WTC11 (cell line): ENCODE measurements around the gene BCAS3. TPM values are rescaled to one million over a fixed set of nuclear protein-coding genes. Genes with fewer than 3 reads are reported as not detected.

Experiments used
- ATAC-seq: fragments of 200-7000 bp; cut with Tn5 transposase; 2 replicates; pipeline ENCODE4 v1.10.0; 2021; ENCODE audit warnings: mild to moderate bottlenecking, moderate library complexity
- CTCF ChIA-PET: fragments of 300-600 bp; sonication (Branson Sonifier 250); formaldehyde crosslinking; loops from one replicate; lab custom pipeline; 2021; ENCODE audit warnings: antibody characterized with exemption; lab: Charles Lee
- POLR2A ChIA-PET: fragments of 350-600 bp; sonication (Branson Sonifier 250); formaldehyde crosslinking; loops from one replicate; lab custom pipeline; 2021; ENCODE audit warnings: antibody characterized with exemption; lab: Charles Lee
- DNase-seq: peaks from one replicate; pipeline ENCODE4 v3.0.0; 2021; ENCODE audit warnings: low spot score
- H3K27ac Mint-ChIP-seq: 2 replicates; pipeline ENCODE4 v1.8.0; 2021; ENCODE audit warnings: mixed read lengths
- H3K27me3 Mint-ChIP-seq: 2 replicates; pipeline ENCODE4 v1.8.0; 2021; ENCODE audit warnings: low read depth, mild to moderate bottlenecking, moderate library complexity, mixed read lengths
- H3K36me3 Mint-ChIP-seq: 2 replicates; pipeline ENCODE4 v1.8.0; 2021; ENCODE audit warnings: mixed read lengths
- H3K4me1 Mint-ChIP-seq: 2 replicates; pipeline ENCODE4 v1.8.0; 2022; ENCODE audit warnings: mixed read lengths
- H3K4me3 Mint-ChIP-seq: 2 replicates; pipeline ENCODE4 v1.8.0; 2021; ENCODE audit warnings: mild to moderate bottlenecking, moderate library complexity, mixed read lengths
- H3K9me3 Mint-ChIP-seq: 2 replicates; pipeline ENCODE4 v1.8.0; 2021; ENCODE audit warnings: mixed read lengths
- CTCF ChIP-seq: fragments of 200-600 bp; IDR thresholded peaks from 2 replicates; pipeline ENCODE4 v1.8.0; 2022; ENCODE audit warnings: antibody characterized with exemption
- E2F1 ChIP-seq: sonication (generic); formaldehyde crosslinking; IDR thresholded peaks from 2 replicates; pipeline ENCODE4 v1.8.0; 2022; ENCODE audit warnings: mild to moderate bottlenecking, missing genetic modification reagents
- E2F5 ChIP-seq: sonication (generic); formaldehyde crosslinking; IDR thresholded peaks from 2 replicates; pipeline ENCODE4 v1.8.1; 2022; ENCODE audit warnings: mild to moderate bottlenecking, moderate library complexity, missing genetic modification reagents
- ERG ChIP-seq: fragments of 250-450 bp; sonication (Bioruptor Pico); IDR thresholded peaks from 2 replicates; pipeline ENCODE4 v1.8.0; 2021; ENCODE audit warnings: mild to moderate bottlenecking
- ESRRA ChIP-seq: sonication (generic); formaldehyde crosslinking; IDR thresholded peaks from 2 replicates; pipeline ENCODE4 v1.8.1; 2022; ENCODE audit warnings: mild to moderate bottlenecking, missing genetic modification reagents, borderline replicate concordance
- FOXP1 ChIP-seq: sonication (generic); formaldehyde crosslinking; IDR thresholded peaks from 2 replicates; pipeline ENCODE4 v1.8.0; 2022; ENCODE audit warnings: missing genetic modification reagents, mild to moderate bottlenecking, moderate library complexity, borderline replicate concordance
- GRHL2 ChIP-seq: fragments of 250-450 bp; sonication (Bioruptor Pico); IDR thresholded peaks from 2 replicates; pipeline ENCODE4 v1.8.0; 2022; ENCODE audit warnings: mild to moderate bottlenecking, moderate library complexity; ENCODE audit not compliant: insufficient replicate concordance, severe bottlenecking
- JAZF1 ChIP-seq: fragments of 250-450 bp; sonication (Bioruptor Pico); IDR thresholded peaks from 2 replicates; pipeline ENCODE4 v1.9.0; 2021; ENCODE audit warnings: moderate library complexity, mild to moderate bottlenecking, inconsistent platforms
- KAT7 ChIP-seq: sonication (generic); formaldehyde crosslinking; IDR thresholded peaks from 2 replicates; pipeline ENCODE4 v1.8.1; 2023; ENCODE audit warnings: missing genetic modification reagents, mild to moderate bottlenecking, borderline replicate concordance
- MAX ChIP-seq: sonication (generic); formaldehyde crosslinking; IDR thresholded peaks from 2 replicates; pipeline ENCODE4 v1.8.0; 2022; ENCODE audit warnings: mild to moderate bottlenecking, missing genetic modification reagents
- MXD4 ChIP-seq: fragments of 250-450 bp; sonication (Bioruptor Pico); IDR thresholded peaks from 2 replicates; pipeline ENCODE4 v1.8.0; 2021; ENCODE audit warnings: mild to moderate bottlenecking, moderate library complexity, borderline replicate concordance
- OVOL2 ChIP-seq: fragments of 250-450 bp; sonication (Bioruptor Pico); IDR thresholded peaks from 2 replicates; pipeline ENCODE4 v1.9.0; 2021; ENCODE audit warnings: mild to moderate bottlenecking, borderline replicate concordance
- PRDM15 ChIP-seq: sonication (generic); formaldehyde crosslinking; IDR thresholded peaks from 2 replicates; pipeline ENCODE4 v1.8.0; 2022; ENCODE audit warnings: missing genetic modification reagents
- SOX15 ChIP-seq: fragments of 250-450 bp; sonication (Bioruptor Pico); IDR thresholded peaks from 2 replicates; pipeline ENCODE4 v1.9.0; 2021; ENCODE audit warnings: mild to moderate bottlenecking
- STAT6 ChIP-seq: sonication (generic); formaldehyde crosslinking; conservative IDR thresholded peaks from 2 replicates; pipeline ENCODE4 v1.8.1; 2023; ENCODE audit warnings: mild to moderate bottlenecking, low read depth, missing genetic modification reagents, moderate library complexity
- USF1 ChIP-seq: sonication (generic); formaldehyde crosslinking; IDR thresholded peaks from 2 replicates; pipeline ENCODE4 v1.8.0; 2022; ENCODE audit warnings: mild to moderate bottlenecking, missing genetic modification reagents
- ZNF121 ChIP-seq: sonication (generic); formaldehyde crosslinking; IDR thresholded peaks from 2 replicates; pipeline ENCODE4 v1.8.0; 2023; ENCODE audit warnings: missing genetic modification reagents
- ZNF425 ChIP-seq: fragments of 250-450 bp; sonication (Bioruptor Pico); conservative IDR thresholded peaks from 2 replicates; pipeline ENCODE4 v1.9.0; 2021; ENCODE audit warnings: mild to moderate bottlenecking
- total RNA-seq: library from RNA; stranded (reverse); gene quantifications from 3 replicates; pipeline ENCODE4 v1.2.3, GENCODE V29; 2021

Gene BCAS3
- total RNA-seq, 1 experiment from 2014 or later, result 15.5 TPM

- Mint-ChIP-seq H3K9me3 (0 out of 2 replicates have a peak, but pooled peaks cover under 1% of the 10 kb centered on the region), H3K4me3 (no peak overlapping the region), H3K36me3 (no peaks in the 10 kb centered on the region), H3K27me3 (no peaks in the 10 kb centered on the region), H3K27ac (0 out of 2 replicates have a peak overlapping the region, but pooled peaks have one; percentile 14), H3K4me1 (peaks cover 9% of the 10 kb centered on the region)
- TF ChIP-seq PRDM15 (no peak), E2F5 (no peak), USF1 (CRISPR knock-in tag) (no peak), OVOL2 (CRISPR knock-in tag) (no peak)
- ATAC-seq (no peak), DNase-seq (no peak)
- POLR2A ChIA-PET, result interaction anchor here (0.5 kb wide), 1 partner anchor 216 kb away, joined by 3 read pairs; no protein-coding TSS in a partner anchor
- CTCF ChIA-PET, result no interaction called here
Observed at GRCh38 chr17:61179380-61179806, 501.7 kb downstream of the BCAS3 start.

GRCh38 chr17:61183793-61184192 lies 506.1 kb downstream of the BCAS3 start:
- CTCF ChIA-PET, result no interaction called here
- H3K4me1 Mint-ChIP-seq, result peaks cover 20% of the 10 kb centered on the region
- H3K27me3 Mint-ChIP-seq, result no peaks in the 10 kb centered on the region
- POLR2A ChIA-PET, result no interaction called here
- H3K36me3 Mint-ChIP-seq, result no peaks in the 10 kb centered on the region
- no peaks in the 10 kb centered on the region for H3K9me3 Mint-ChIP-seq
- DNase-seq, result no peak
- no peak for ATAC-seq
- no peak overlapping the region for H3K27ac Mint-ChIP-seq
- no peak overlapping the region for H3K4me3 Mint-ChIP-seq
- TF ChIP-seq KAT7 (CRISPR knock-in tag) (no peak), ESRRA (CRISPR knock-in tag) (no peak), ZNF121 (no peak), FOXP1 (CRISPR knock-in tag) (no peak), CTCF (no peak), ERG (CRISPR knock-in tag) (no peak), ZNF425 (CRISPR knock-in tag) (no peak), MXD4 (CRISPR knock-in tag) (no peak), GRHL2 (no peak), SOX15 (CRISPR knock-in tag) (no peak), E2F1 (CRISPR knock-in tag) (no peak), STAT6 (no peak), JAZF1 (CRISPR knock-in tag) (no peak), MAX (CRISPR knock-in tag) (no peak)
